Fibroblast of skin of right quadriceps (primary cell): ENCODE data around the gene HSH2D.
A peak's percentile ranks its signal among the peaks of the same experiment; 100 is the strongest.

Source experiments
- DNase-seq: peaks from one replicate; pipeline ENCODE4 v3.0.0-alpha.2; 2013

Gene HSH2D

DNA sequence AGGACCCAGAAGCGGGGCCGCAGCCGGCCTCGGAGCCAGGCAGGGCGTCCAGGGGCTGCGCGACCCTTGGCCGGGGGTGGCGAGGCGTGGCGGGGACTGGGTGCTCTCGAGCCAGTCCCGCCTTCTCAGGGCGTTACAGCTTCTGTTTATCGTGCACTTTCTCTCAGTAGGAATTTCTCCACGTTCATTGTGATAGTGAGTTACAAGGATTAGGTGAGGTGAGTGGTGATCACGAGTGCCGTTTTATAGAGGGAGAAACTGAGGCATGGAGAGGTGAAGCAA lies 54.8 kb downstream of the HSH2D start:
- no peak for DNase-seq

- no peak for DNase-seq
Observed at GRCh38 chr19:16199275-16199932, 55.9 kb downstream of the HSH2D start.

DNA sequence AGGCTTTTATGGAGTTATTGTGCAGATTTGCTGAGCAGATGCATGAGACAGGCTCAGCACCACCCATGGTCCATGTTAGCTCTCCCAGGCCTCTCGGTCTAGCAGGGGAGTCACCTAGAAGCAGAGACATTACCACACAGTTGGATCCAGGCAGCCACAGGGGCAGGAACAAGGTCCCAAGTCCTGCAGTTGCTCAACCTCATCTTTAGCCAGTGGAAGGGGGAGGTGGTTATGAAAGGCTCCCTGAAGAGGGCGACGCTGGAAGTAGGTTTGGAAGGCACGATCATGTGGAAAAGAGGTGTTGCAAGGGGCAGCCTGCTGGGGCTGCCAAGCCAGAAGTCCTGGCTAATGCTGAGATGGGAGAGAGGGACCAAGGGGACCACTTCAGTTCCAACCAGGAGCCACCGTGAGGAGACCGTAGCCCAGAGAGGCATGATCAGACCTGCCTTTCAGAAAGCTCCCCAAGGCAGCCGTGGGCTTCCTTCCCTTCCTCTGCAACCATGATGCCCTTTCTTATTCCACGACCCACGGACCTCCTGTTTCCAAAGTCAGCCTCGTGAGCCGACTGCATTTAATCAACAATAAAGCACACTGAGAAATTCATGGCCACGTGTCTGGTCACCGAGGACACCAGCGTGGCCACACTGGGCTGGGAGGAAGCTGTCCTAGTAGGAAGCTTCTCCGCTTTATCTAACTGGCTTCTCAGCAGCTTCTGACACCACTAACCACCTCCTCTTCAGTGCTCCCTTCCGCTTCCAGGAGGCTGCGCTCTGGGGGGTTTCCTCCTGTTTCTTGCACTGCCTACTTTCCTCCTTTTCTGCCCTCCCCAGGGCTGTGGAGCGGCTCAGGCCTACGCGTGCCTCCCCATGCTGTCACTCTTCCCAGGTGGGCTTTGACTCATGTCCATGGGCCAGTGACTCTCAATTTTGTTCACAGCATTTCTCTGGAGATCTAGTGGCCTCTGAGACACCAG lies 56.8 kb downstream of the HSH2D start:
- DNase-seq = no peak

DNA sequence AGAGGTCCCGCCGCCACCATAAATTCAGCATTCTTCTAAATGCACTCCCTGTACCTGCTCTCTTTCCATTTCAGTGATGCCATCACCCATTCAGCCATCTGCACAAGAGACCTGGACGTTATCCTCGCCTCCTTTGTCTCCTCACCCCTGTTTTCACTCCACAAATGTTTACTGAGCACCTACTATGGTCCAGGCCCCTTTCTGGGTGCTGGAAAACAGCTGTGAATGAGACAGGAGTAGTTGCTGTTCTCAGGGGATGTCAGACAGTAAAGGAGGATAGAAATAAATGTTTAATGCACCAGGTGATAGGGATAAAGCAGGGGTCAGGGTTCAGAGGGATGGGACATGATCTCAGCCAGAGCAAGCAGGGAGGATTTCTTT lies 57.5 kb downstream of the HSH2D start:
- DNase-seq = no peak

- DNase-seq = peak; percentile 9
Observed at GRCh38 chr19:16202320-16203255, 59.1 kb downstream of the HSH2D start.

DNA sequence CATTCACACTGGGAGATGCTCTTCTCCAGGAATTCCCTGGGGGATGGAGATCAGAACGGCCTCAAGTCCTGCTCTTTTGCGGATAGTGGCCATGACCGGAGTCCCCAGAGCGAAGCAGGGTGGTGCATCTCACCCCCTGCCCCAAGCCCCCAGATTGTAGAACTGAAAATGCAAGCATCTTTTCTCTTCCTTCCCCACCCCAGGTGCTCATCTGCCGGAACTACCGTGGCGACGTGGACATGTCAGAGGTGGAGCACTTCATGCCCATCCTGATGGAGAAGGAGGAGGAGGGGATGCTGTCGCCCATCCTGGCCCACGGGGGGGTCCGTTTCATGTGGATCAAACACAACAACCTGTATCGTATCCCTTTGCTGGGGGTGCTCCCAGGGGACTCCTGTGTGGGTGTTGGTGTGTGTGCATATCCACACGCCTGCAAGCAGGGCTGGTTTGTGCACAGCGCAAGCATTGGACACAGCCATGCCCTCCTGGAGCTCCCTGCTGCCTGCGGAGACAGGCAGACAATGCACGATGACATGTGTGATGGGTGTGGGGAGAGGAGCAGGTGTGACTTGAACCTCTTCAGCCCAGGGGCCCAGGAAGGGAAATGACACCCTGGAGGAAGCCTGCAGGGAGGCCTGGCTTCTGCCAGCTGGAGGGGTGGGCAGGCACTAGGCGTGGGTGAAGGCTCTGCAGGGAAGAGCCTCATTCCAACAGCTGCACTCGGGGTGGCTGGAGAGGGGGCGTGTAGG lies 59.9 kb downstream of the HSH2D start:
- DNase-seq = no peak

GRCh38 chr19:16204005-16204294 lies 60.5 kb downstream of the HSH2D start:
- no peak for DNase-seq

GRCh38 chr19:16205205-16206045 lies 61.9 kb downstream of the HSH2D start:
- DNase-seq = no peak

DNA sequence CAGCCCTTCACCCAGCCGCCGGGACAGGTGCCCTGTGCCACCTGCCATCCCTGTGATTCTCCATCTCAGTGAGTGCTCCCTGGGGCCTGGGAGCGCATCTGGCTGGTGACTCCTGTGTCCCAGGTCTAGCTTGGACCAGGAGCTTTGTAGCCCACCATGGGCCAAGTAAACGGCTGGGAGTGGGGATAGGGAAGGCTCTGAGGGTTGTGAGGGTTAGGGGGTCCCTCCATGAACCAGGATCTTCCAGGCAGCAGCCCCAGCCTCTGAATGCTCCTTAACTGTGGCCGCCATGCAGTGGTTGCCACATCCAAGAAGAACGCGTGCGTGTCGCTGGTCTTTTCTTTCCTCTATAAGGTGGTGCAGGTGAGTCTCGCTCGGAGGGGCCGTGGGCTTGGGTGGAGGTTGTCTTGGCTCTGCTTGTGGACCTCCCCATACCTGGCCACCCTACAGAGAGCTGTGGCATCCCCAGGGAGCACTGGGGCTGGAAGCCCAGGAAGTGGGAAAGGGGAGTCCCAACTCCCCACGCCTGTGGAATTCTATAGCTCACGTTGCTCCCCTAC lies 62.6 kb downstream of the HSH2D start:
- DNase-seq = no peak

GRCh38 chr19:16206637-16207036 lies 63.2 kb downstream of the HSH2D start:
- DNase-seq = no peak

DNA sequence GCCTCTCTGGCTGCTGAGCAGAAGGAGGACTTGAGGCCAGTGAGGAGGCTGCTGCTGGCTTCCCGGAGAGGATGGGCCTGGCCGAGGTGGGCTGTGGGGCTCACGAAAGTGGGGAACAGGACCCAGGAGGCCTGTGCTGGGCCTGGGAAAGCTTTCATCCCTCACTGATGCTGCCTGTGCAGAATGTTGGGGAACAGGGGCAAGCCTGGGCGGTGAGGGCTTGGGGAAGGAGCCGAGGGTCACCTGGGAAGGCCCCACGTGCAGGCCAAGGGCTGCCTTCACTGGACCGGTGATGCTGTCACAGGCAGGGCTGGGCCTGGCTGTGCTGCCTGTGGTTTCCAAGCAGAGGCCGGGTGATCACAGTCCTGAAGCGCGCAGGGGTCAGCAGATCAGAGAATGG lies 63.6 kb downstream of the HSH2D start:
- DNase-seq = no peak

DNA sequence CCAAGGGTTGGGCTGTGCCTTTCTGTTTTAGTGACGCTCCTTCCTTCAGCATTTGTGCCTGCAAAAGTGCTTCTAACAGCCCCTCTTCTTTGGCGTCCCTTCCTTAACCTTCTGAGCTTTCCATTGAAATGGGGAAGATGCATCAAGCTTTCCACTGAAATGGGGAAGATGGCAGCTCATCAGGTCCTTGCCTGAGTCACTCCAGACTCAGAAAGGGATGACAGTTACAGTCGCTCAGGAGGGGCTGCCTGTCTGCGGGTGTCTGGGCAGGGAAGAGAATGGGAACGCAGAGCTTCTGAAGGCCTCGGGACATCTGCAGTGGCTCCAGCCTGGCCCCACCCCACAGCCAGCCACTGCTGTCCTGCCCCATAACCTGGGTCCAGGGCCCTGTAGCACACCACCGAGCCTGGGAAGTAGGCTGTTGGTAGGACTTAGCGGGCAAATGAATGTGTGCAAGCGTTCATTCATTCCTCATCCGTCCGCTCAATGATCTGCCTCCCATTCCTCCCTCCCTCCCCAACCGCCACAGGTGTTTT lies 64.1 kb downstream of the HSH2D start:
- no peak for DNase-seq
